ENCODE results near the gene GRID2.

GRID2 gene

GRCh38 chr4:93810340-93810992 is 1506.7 kb downstream of the GRID2 start:
- Histone ChIP-seq H3K27ac (no peak overlapping the region), H3K27me3 (ENCODE audit: insufficient read depth, low read depth, severe bottlenecking) (peaks cover 20% of the 10 kb centered on the region), H3K4me3 (ENCODE audit: low read depth, low read length) (no peak overlapping the region), H3K36me3 (no peaks in the 10 kb centered on the region), H3K9me3 (ENCODE audit: severe bottlenecking) (no peaks in the 10 kb centered on the region)
- DNase-seq = no peak
- no peak for TF ChIP-seq CTCF (IDR thresholded peaks at IDR 0.05; ENCODE audit: low read depth, low read length)

- Histone ChIP-seq H3K27ac (no peak overlapping the region), H3K4me3 (ENCODE audit: low read depth, low read length) (no peak overlapping the region), H3K9me3 (ENCODE audit: severe bottlenecking) (no peaks in the 10 kb centered on the region), H3K27me3 (ENCODE audit: insufficient read depth, low read depth, severe bottlenecking) (peaks cover 41% of the 10 kb centered on the region), H3K36me3 (no peaks in the 10 kb centered on the region)
- no peak for TF ChIP-seq CTCF (IDR thresholded peaks at IDR 0.05; ENCODE audit: low read depth, low read length)
- DNase-seq = no peak
Measured at GRCh38 chr4:93813092-93813491, 1509.3 kb downstream of the GRID2 start.

- peaks cover 51% of the 10 kb centered on the region for H3K27me3 ChIP-seq (ENCODE audit: insufficient read depth, low read depth, severe bottlenecking)
- no peaks in the 10 kb centered on the region for H3K9me3 ChIP-seq (ENCODE audit: severe bottlenecking)
- TF ChIP-seq CTCF (IDR thresholded peaks at IDR 0.05; ENCODE audit: low read depth, low read length) = no peak
- no peak for DNase-seq
- no peak overlapping the region for H3K27ac ChIP-seq
- no peak overlapping the region for H3K4me3 ChIP-seq (ENCODE audit: low read depth, low read length)
- no peaks in the 10 kb centered on the region for H3K36me3 ChIP-seq
Measured at GRCh38 chr4:93814141-93814540, 1510.4 kb downstream of the GRID2 start.

- Histone ChIP-seq H3K36me3 (no peaks in the 10 kb centered on the region), H3K4me3 (ENCODE audit: low read depth, low read length) (no peak overlapping the region), H3K27me3 (ENCODE audit: insufficient read depth, low read depth, severe bottlenecking) (peaks cover 55% of the 10 kb centered on the region), H3K27ac (no peak overlapping the region), H3K9me3 (ENCODE audit: severe bottlenecking) (no peaks in the 10 kb centered on the region)
- no peak for TF ChIP-seq CTCF (IDR thresholded peaks at IDR 0.05; ENCODE audit: low read depth, low read length)
- no peak for DNase-seq
Measured at GRCh38 chr4:93814722-93815121, 1511.0 kb downstream of the GRID2 start.

All from WERI-Rb-1 (cell line).